Endothelial cell of umbilical vein (primary cell): ENCODE data around the gene ZNF304. TPM values are rescaled to one million over a fixed set of nuclear protein-coding genes. Genes with fewer than 3 reads are reported as not detected.

Experiments
- BruUV-seq: library from RNA; stranded (reverse); fragments of 400-500 nt; replicated peaks from 2 replicates; lab custom pipeline; 2021; lab: Mats Ljungman, UMichigan
- CTCF ChIA-PET: fragments of 300-600, 350-600 bp; sonication (Branson Sonifier 250); formaldehyde crosslinking; loops from one replicate; lab custom pipeline; 2021; ENCODE audit warnings: antibody characterized with exemption, inconsistent platforms; lab: Charles Lee
- POLR2A ChIA-PET: fragments of 300-600, 350-600 bp; sonication (Branson Sonifier 250); formaldehyde crosslinking; loops from one replicate; lab custom pipeline; 2021; ENCODE audit warnings: antibody characterized with exemption, inconsistent platforms; lab: Charles Lee
- DNase-seq: peaks from one replicate; pipeline ENCODE4 v3.0.0-alpha.2; 2011; ENCODE audit warnings: low read depth, low spot score
- FAIRE-seq: peaks from 2 replicates; lab custom pipeline; 2011; peaks lifted over from hg19 to GRCh38; lab: Jason Lieb, UNC
- H2AFZ ChIP-seq: 2 replicates; pipeline ENCODE4 v1.6.0; 2012; ENCODE audit warnings: low read depth, low read length, control low read depth, inconsistent platforms
- H3K27ac ChIP-seq: 2 replicates; pipeline ENCODE4 v1.5.1; 2011; ENCODE audit warnings: low read depth, mild to moderate bottlenecking, control low read depth, low read length, moderate library complexity; ENCODE audit not compliant: insufficient read depth
- H3K27me3 ChIP-seq, 2 experiments: 2 replicates each; pipeline versions ENCODE4 v1.6.0 to v1.6.1; 2011; ENCODE audit warnings: low read length in 2 of 2, mixed read lengths in 1 of 2; ENCODE audit not compliant: control insufficient read depth in 2 of 2, insufficient read depth in 2 of 2
- H3K36me3 ChIP-seq, 2 experiments: 2 replicates in 1 of 2; 3 replicates in 1 of 2; pipeline ENCODE4 v1.5.1; 2011; ENCODE audit warnings: low read length in 2 of 2, mild to moderate bottlenecking in 1 of 2, moderate library complexity in 1 of 2; ENCODE audit not compliant: control insufficient read depth in 2 of 2, insufficient read depth in 2 of 2; ENCODE audit errors: extremely low read depth in 1 of 2
- H3K4me1 ChIP-seq: 3 replicates; pipeline ENCODE4 v1.5.1; 2011; ENCODE audit warnings: mild to moderate bottlenecking, low read length; ENCODE audit not compliant: control insufficient read depth, insufficient read depth; ENCODE audit errors: extremely low read depth
- H3K4me2 ChIP-seq: 2 replicates; pipeline ENCODE4 v1.6.1; 2011; ENCODE audit warnings: low read length, control low read depth, mixed read lengths; ENCODE audit not compliant: insufficient read depth
- H3K4me3 ChIP-seq, 3 experiments: fragments of 200-600 bp in 1 of 3; sonication (generic), shearing (Covaris generic) in 1 of 3; replicated peaks in 1 of 3; 2 replicates each; pipeline ENCODE4 v1.5.1; 2011 to 2016; ENCODE audit warnings: control low read depth in 3 of 3, low read length in 3 of 3, mild to moderate bottlenecking in 2 of 3, inconsistent platforms in 1 of 3, low read depth in 1 of 3, moderate library complexity in 1 of 3; ENCODE audit not compliant: insufficient read depth in 1 of 3
- H3K79me2 ChIP-seq: 2 replicates; pipeline ENCODE4 v1.6.0; 2012; ENCODE audit warnings: low read length, inconsistent platforms; ENCODE audit not compliant: control insufficient read depth, insufficient read depth
- H3K9ac ChIP-seq: replicated peaks from 2 replicates; pipeline ENCODE3; 2011; ENCODE audit warnings: low read length, control low read depth; ENCODE audit not compliant: insufficient read depth; ENCODE audit errors: extremely low read depth
- H3K9me1 ChIP-seq: replicated peaks from 3 replicates; pipeline ENCODE4 v1.6.0; 2011; ENCODE audit warnings: mild to moderate bottlenecking, low read length; ENCODE audit not compliant: control insufficient read depth, insufficient read depth; ENCODE audit errors: extremely low read depth
- H3K9me3 ChIP-seq: replicated peaks from 2 replicates; pipeline ENCODE4 v1.5.1; 2012; ENCODE audit warnings: low read length, inconsistent platforms; ENCODE audit not compliant: control insufficient read depth, insufficient read depth
- H4K20me1 ChIP-seq: replicated peaks from 2 replicates; pipeline ENCODE3; 2011; ENCODE audit warnings: mild to moderate bottlenecking, low read length; ENCODE audit not compliant: control insufficient read depth, insufficient read depth; ENCODE audit errors: extremely low read depth
- EZH2 ChIP-seq: IDR thresholded peaks from 2 replicates; pipeline ENCODE4 v1.6.1; 2012; ENCODE audit warnings: borderline replicate concordance, low read depth, mild to moderate bottlenecking, moderate library complexity, low read length, inconsistent platforms; ENCODE audit not compliant: severe bottlenecking
- FOS ChIP-seq: IDR thresholded peaks from 2 replicates; pipeline ENCODE4 v1.6.1; 2011; ENCODE audit warnings: mild to moderate bottlenecking, low read length, moderate library complexity, borderline replicate concordance; ENCODE audit not compliant: insufficient read depth
- GATA2 ChIP-seq: IDR thresholded peaks from 2 replicates; pipeline ENCODE4 v1.7.0; 2011; ENCODE audit warnings: low read depth, mild to moderate bottlenecking, moderate library complexity, mixed read lengths, low read length; ENCODE audit not compliant: insufficient read length, insufficient read depth
- JUN ChIP-seq: IDR thresholded peaks from 2 replicates; pipeline ENCODE4 v1.6.1; 2011; ENCODE audit warnings: borderline replicate concordance, low read depth; ENCODE audit not compliant: insufficient read length, insufficient read depth
- MAX ChIP-seq: IDR thresholded peaks from 2 replicates; pipeline ENCODE4 v1.6.1; 2011; ENCODE audit not compliant: insufficient read depth, insufficient read length
- MYC ChIP-seq: IDR thresholded peaks from one replicate; pipeline ENCODE4 v1.6.1; 2011; ENCODE audit warnings: mild to moderate bottlenecking, low read depth, low read length
- POLR2A ChIP-seq: IDR thresholded peaks from 2 replicates; pipeline ENCODE4 v1.6.1; 2012; ENCODE audit warnings: low read depth, mild to moderate bottlenecking, control low read depth, low read length
- POLR2AphosphoS5 ChIP-seq: IDR thresholded peaks from 2 replicates; pipeline ENCODE4 v1.6.1; 2012; ENCODE audit warnings: low read depth, mild to moderate bottlenecking, control low read depth, low read length, moderate library complexity; ENCODE audit not compliant: insufficient read depth
- dilution Hi-C: fragments of 300-500 bp; cut with MboI; formaldehyde crosslinking; loops from one replicate; pipeline ENCODE4 v1.15.0; 2019; ENCODE audit warnings: low sequenced_read_pairs; ENCODE audit not compliant: extremely low pct_ligation_motif_present
- intact Hi-C: fragments of 100-400 bp; cut with micrococcal nuclease; formaldehyde crosslinking; loops from one replicate; pipeline ENCODE4 v1.10.0; 2022
- polyA plus RNA-seq, 4 experiments: library from polyadenylated mRNA; depleted of rRNA in 3 of 4; stranded (reverse) in 3 of 4; unstranded in 1 of 4; fragments of >200 nt; gene quantifications; 2 replicates each; pipeline versions ENCODE4 v1.2.1 to v1.2.3, GENCODE V29; 2011 to 2012; ENCODE audit warnings: missing spikeins in 1 of 4
- total RNA-seq: library from RNA; stranded (reverse); gene quantifications from 2 replicates; pipeline ENCODE4 v1.2.3, GENCODE V29; 2021
- TF ChIP-seq, protein P1 (sequence below), 2 donors: IDR thresholded peaks; 1 replicate in 1 of 2; 2 replicates in 1 of 2; pipeline ENCODE4 v1.5.1; 2011; ENCODE audit warnings: low read length in 2 of 2, mild to moderate bottlenecking in 2 of 2, moderate library complexity in 2 of 2, control low read depth in 1 of 2, inconsistent platforms in 1 of 2, low read depth in 1 of 2; ENCODE audit not compliant: insufficient read depth in 1 of 2; ENCODE audit errors: extremely low read depth in 1 of 2

The ZNF304 gene
- total and polyA plus RNA-seq, 2 donors (not counting 3 experiments of a cell fraction or from before 2014, with no cell fraction given): 2.5 to 5.3 TPM

GRCh38 chr19:57310792-57311191 is 40.3 kb upstream of the ZNF304 start:
- CTCF ChIA-PET: no interaction called here
- Histone ChIP-seq H3K9me1 (no peaks in the 10 kb centered on the region), H3K4me3 (no peak overlapping the region), H3K27ac (no peak overlapping the region), H3K79me2 (no peaks in the 10 kb centered on the region), H3K9me3 (peaks cover 2% of the 10 kb centered on the region), H3K9ac (no peak overlapping the region), H2AFZ (no peak overlapping the region), H3K4me1 (no peaks in the 10 kb centered on the region), H3K4me2 (no peak overlapping the region), H4K20me1 (no peaks in the 10 kb centered on the region), H3K27me3 (peaks cover 0 to 3% of the 10 kb centered on the region in 2 experiments), H3K36me3 (no peaks in the 10 kb centered on the region)
- POLR2A ChIA-PET: no interaction called here
- intact Hi-C loops: no loop called here
- FAIRE-seq (no peak), DNase-seq (no peak)
- BruUV-seq: no TSS peak
- no peak for TF ChIP-seq MYC
- TF ChIP-seq FOS: no peak
- TF ChIP-seq MAX: no peak
- TF ChIP-seq EZH2: no peak
- TF ChIP-seq GATA2: no peak
- TF ChIP-seq POLR2A: no peak
- TF ChIP-seq POLR2AphosphoS5: no peak
- TF ChIP-seq JUN: no peak
- TF ChIP-seq, protein P1, sequence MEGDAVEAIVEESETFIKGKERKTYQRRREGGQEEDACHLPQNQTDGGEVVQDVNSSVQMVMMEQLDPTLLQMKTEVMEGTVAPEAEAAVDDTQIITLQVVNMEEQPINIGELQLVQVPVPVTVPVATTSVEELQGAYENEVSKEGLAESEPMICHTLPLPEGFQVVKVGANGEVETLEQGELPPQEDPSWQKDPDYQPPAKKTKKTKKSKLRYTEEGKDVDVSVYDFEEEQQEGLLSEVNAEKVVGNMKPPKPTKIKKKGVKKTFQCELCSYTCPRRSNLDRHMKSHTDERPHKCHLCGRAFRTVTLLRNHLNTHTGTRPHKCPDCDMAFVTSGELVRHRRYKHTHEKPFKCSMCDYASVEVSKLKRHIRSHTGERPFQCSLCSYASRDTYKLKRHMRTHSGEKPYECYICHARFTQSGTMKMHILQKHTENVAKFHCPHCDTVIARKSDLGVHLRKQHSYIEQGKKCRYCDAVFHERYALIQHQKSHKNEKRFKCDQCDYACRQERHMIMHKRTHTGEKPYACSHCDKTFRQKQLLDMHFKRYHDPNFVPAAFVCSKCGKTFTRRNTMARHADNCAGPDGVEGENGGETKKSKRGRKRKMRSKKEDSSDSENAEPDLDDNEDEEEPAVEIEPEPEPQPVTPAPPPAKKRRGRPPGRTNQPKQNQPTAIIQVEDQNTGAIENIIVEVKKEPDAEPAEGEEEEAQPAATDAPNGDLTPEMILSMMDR (IDR thresholded peaks at IDR 0.05; ENCODE audit: extremely low read depth in 1 of 2, insufficient read depth in 1 of 2, low read depth in 1 of 2, low read length in 2 of 2): no peak
- dilution Hi-C loops: no loop called here
